CD8-positive, alpha-beta memory T cell (primary cell): Measurements from ENCODE around the gene GSG1L2. TPM values are rescaled to one million over a fixed set of nuclear protein-coding genes. Genes with fewer than 3 reads are reported as not detected.

Experiments
- CTCF ChIA-PET: fragments of 350-600 bp; sonication (Branson Sonifier 250); formaldehyde crosslinking; loops from one replicate; lab custom pipeline; 2021; ENCODE audit warnings: antibody characterized with exemption; lab: Charles Lee
- POLR2A ChIA-PET: fragments of 350-600 bp; sonication (Branson Sonifier 250); formaldehyde crosslinking; loops from one replicate; lab custom pipeline; 2021; ENCODE audit warnings: antibody characterized with exemption; lab: Charles Lee
- DNase-seq, 5 donors: peaks; one replicate each; pipeline versions ENCODE4 v3.0.0 to v3.0.0-alpha.2; 2020 to 2022; ENCODE audit warnings: mixed read lengths in 1 of 5
- H3K27ac ChIP-seq: one replicate; pipeline ENCODE4 v1.7.0; 2013; ENCODE audit warnings: low read depth, mild to moderate bottlenecking, low read length, moderate library complexity
- H3K27me3 ChIP-seq: 2 replicates; pipeline ENCODE4 v1.7.0; 2013; ENCODE audit warnings: low read length, mild to moderate bottlenecking; ENCODE audit not compliant: insufficient read depth, poor library complexity, severe bottlenecking
- H3K36me3 ChIP-seq: 2 replicates; pipeline ENCODE4 v1.7.0; 2013; ENCODE audit warnings: mild to moderate bottlenecking, low read length, moderate library complexity; ENCODE audit not compliant: insufficient read depth
- H3K4me1 ChIP-seq: 2 replicates; pipeline ENCODE4 v1.7.0; 2013; ENCODE audit warnings: mild to moderate bottlenecking, low read length, moderate library complexity; ENCODE audit not compliant: insufficient read depth
- H3K4me3 ChIP-seq: 2 replicates; pipeline ENCODE4 v1.7.0; 2013; ENCODE audit warnings: mild to moderate bottlenecking, low read length
- H3K9me3 ChIP-seq: 2 replicates; pipeline ENCODE4 v1.7.0; 2013; ENCODE audit warnings: mild to moderate bottlenecking, low read length
- H3K27ac Mint-ChIP-seq, 8 donors: one replicate each; pipeline ENCODE4 v1.8.0; 2020 to 2021; ENCODE audit warnings: mixed read lengths in 8 of 8, mild to moderate bottlenecking in 6 of 8, inconsistent platforms in 3 of 8, moderate library complexity in 3 of 8
- H3K27me3 Mint-ChIP-seq, 2 donors: one replicate each; pipeline ENCODE4 v1.8.0; 2020 to 2021; ENCODE audit warnings: mixed read lengths in 2 of 2, mild to moderate bottlenecking in 1 of 2, moderate library complexity in 1 of 2
- H3K36me3 Mint-ChIP-seq, 3 donors: one replicate each; pipeline ENCODE4 v1.8.0; 2020 to 2021; ENCODE audit warnings: mixed read lengths in 3 of 3, inconsistent platforms in 1 of 3, mild to moderate bottlenecking in 1 of 3
- H3K4me1 Mint-ChIP-seq, 3 donors: one replicate each; pipeline ENCODE4 v1.8.0; 2020 to 2021; ENCODE audit warnings: mixed read lengths in 3 of 3, inconsistent platforms in 1 of 3, mild to moderate bottlenecking in 1 of 3
- H3K4me3 Mint-ChIP-seq, 7 donors: one replicate each; pipeline ENCODE4 v1.8.0; 2020 to 2021; ENCODE audit warnings: mixed read lengths in 7 of 7, mild to moderate bottlenecking in 6 of 7, moderate library complexity in 4 of 7, inconsistent platforms in 2 of 7
- H3K9me3 Mint-ChIP-seq, 5 donors: one replicate each; pipeline ENCODE4 v1.8.0; 2020 to 2022; ENCODE audit warnings: mixed read lengths in 5 of 5, mild to moderate bottlenecking in 3 of 5, moderate library complexity in 2 of 5, inconsistent platforms in 1 of 5
- polyA plus RNA-seq: library from polyadenylated mRNA; unstranded; fragments of 300-500 nt; fragmentation: Illumina TruSeq; gene quantifications from one replicate; pipeline ENCODE4 v1.2.3, GENCODE V29; 2021
- total RNA-seq, 2 experiments: library from RNA; stranded (reverse); gene quantifications; one replicate each; pipeline ENCODE4 v1.2.3, GENCODE V29; 2021

Gene GSG1L2
- total RNA-seq = not detected
- polyA plus RNA-seq = not detected

- no peak within 1 kb of the TSS for H3K27ac Mint-ChIP-seq
- CTCF ChIA-PET = no interaction called here
- no peaks in the 10 kb centered on the region for H3K4me1 ChIP-seq
- peaks cover 0 to 2% (median 0%) of the 10 kb centered on the region in 5 donors for H3K9me3 Mint-ChIP-seq
- no peaks in the 10 kb centered on the region for H3K36me3 ChIP-seq
- POLR2A ChIA-PET = no interaction called here
- H3K4me1 Mint-ChIP-seq = no peaks in the 10 kb centered on the region
- H3K9me3 ChIP-seq = no peaks in the 10 kb centered on the region
- H3K4me3 Mint-ChIP-seq = no peak within 1 kb of the TSS
- H3K4me3 ChIP-seq = no peak within 1 kb of the TSS
- DNase-seq = no peak
- H3K27me3 ChIP-seq = no peaks in the 10 kb centered on the region
- no peak within 1 kb of the TSS for H3K27ac ChIP-seq
- peaks cover 10 to 34% of the 10 kb centered on the region in 2 donors for H3K27me3 Mint-ChIP-seq
- H3K36me3 Mint-ChIP-seq = no peaks in the 10 kb centered on the region
Observed at GRCh38 chr17:9821921-9822320, at the start of gene GSG1L2. Gene GSG1L2 (minus strand): TSS chr17:9822079. CDS start chr17:9822071, 8 bp downstream.

GRCh38 chr17:9868552-9868951, 46.7 kb upstream of the GSG1L2 start:
- Mint-ChIP-seq H3K27ac (no peak overlapping the region), H3K27me3 (peaks cover 10 to 21% of the 10 kb centered on the region in 2 donors), H3K4me3 (no peak overlapping the region), H3K9me3 (peaks cover 0 to 2% (median 0%) of the 10 kb centered on the region in 5 donors), H3K36me3 (no peaks in the 10 kb centered on the region), H3K4me1 (no peaks in the 10 kb centered on the region)
- Histone ChIP-seq H3K4me1 (no peaks in the 10 kb centered on the region), H3K36me3 (no peaks in the 10 kb centered on the region), H3K9me3 (no peaks in the 10 kb centered on the region), H3K27me3 (no peaks in the 10 kb centered on the region), H3K27ac (no peak overlapping the region), H3K4me3 (no peak overlapping the region)
- CTCF ChIA-PET = no interaction called here
- POLR2A ChIA-PET = no interaction called here
- no peak for DNase-seq

GRCh38 chr17:9865586-9865985, 43.7 kb upstream of the GSG1L2 start:
- no peaks in the 10 kb centered on the region for H3K27me3 ChIP-seq
- ChIA-PET POLR2A (no interaction called here), CTCF (no interaction called here)
- no peaks in the 10 kb centered on the region for H3K4me1 ChIP-seq
- H3K27me3 Mint-ChIP-seq = peaks cover 4 to 11% of the 10 kb centered on the region in 2 donors
- no peak overlapping the region for H3K4me3 Mint-ChIP-seq
- no peak overlapping the region for H3K27ac ChIP-seq
- H3K36me3 ChIP-seq = no peaks in the 10 kb centered on the region
- H3K27ac Mint-ChIP-seq = no peak overlapping the region
- DNase-seq = no peak
- no peaks in the 10 kb centered on the region for H3K36me3 Mint-ChIP-seq
- H3K4me3 ChIP-seq = no peak overlapping the region
- peaks cover 6% of the 10 kb centered on the region for H3K9me3 ChIP-seq
- peaks cover 0 to 13% (median 11%) of the 10 kb centered on the region in 5 donors for H3K9me3 Mint-ChIP-seq
- H3K4me1 Mint-ChIP-seq = no peaks in the 10 kb centered on the region

DNA sequence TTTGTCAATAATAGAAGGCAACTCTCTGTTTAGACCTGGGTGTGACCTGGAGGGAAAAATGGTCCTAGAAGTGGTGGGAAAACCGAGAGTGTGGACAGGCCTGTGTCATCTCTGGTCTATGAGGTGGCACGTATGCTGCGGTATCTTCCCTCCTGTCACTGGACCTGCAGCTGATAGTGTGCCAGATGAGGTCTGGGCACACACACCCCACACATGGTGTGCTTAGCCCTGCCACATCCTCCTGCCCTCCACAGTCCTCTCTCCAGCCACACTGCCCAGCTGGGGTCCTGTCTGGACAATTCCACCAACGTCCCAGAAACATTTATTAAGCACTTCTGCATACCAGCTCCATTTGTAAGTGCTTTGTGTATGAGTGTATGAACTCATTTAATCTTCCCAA, 41.1 kb upstream of the GSG1L2 start:
- Mint-ChIP-seq H3K9me3 (peaks cover 5 to 22% (median 20%) of the 10 kb centered on the region in 5 donors), H3K36me3 (no peaks in the 10 kb centered on the region), H3K27me3 (peaks cover 2 to 4% of the 10 kb centered on the region in 2 donors), H3K4me1 (no peaks in the 10 kb centered on the region), H3K27ac (no peak overlapping the region), H3K4me3 (no peak overlapping the region)
- H3K27me3 ChIP-seq = no peaks in the 10 kb centered on the region
- DNase-seq = no peak
- ChIA-PET POLR2A (no interaction called here), CTCF (no interaction called here)
- H3K9me3 ChIP-seq = peaks cover 6% of the 10 kb centered on the region
- H3K4me3 ChIP-seq = no peak overlapping the region
- H3K36me3 ChIP-seq = no peaks in the 10 kb centered on the region
- H3K27ac ChIP-seq = no peak overlapping the region
- H3K4me1 ChIP-seq = no peaks in the 10 kb centered on the region

GRCh38 chr17:9862220-9862619, 40.3 kb upstream of the GSG1L2 start:
- peaks cover 5 to 22% (median 20%) of the 10 kb centered on the region in 5 donors for H3K9me3 Mint-ChIP-seq
- no peak overlapping the region for H3K4me3 Mint-ChIP-seq
- H3K4me1 ChIP-seq = no peaks in the 10 kb centered on the region
- H3K27me3 Mint-ChIP-seq = peaks cover 0 to 3% of the 10 kb centered on the region in 2 donors
- H3K27ac ChIP-seq = no peak overlapping the region
- H3K4me1 Mint-ChIP-seq = no peaks in the 10 kb centered on the region
- no peak overlapping the region for H3K27ac Mint-ChIP-seq
- H3K36me3 Mint-ChIP-seq = no peaks in the 10 kb centered on the region
- no peak overlapping the region for H3K4me3 ChIP-seq
- DNase-seq = no peak
- H3K36me3 ChIP-seq = no peaks in the 10 kb centered on the region
- CTCF ChIA-PET = no interaction called here
- no peaks in the 10 kb centered on the region for H3K27me3 ChIP-seq
- POLR2A ChIA-PET = no interaction called here
- peaks cover 6% of the 10 kb centered on the region for H3K9me3 ChIP-seq

GRCh38 chr17:9860851-9861250, 39.0 kb upstream of the GSG1L2 start:
- H3K4me3 ChIP-seq = no peak overlapping the region
- Mint-ChIP-seq H3K9me3 (peaks cover 5 to 22% (median 20%) of the 10 kb centered on the region in 5 donors), H3K27me3 (peaks cover 0 to 3% of the 10 kb centered on the region in 2 donors), H3K4me1 (no peaks in the 10 kb centered on the region), H3K4me3 (no peak overlapping the region), H3K36me3 (no peaks in the 10 kb centered on the region), H3K27ac (no peak overlapping the region)
- no peak for DNase-seq
- H3K36me3 ChIP-seq = no peaks in the 10 kb centered on the region
- no peak overlapping the region for H3K27ac ChIP-seq
- ChIA-PET CTCF (no interaction called here), POLR2A (no interaction called here)
- H3K9me3 ChIP-seq = peaks cover 6% of the 10 kb centered on the region
- H3K4me1 ChIP-seq = no peaks in the 10 kb centered on the region
- no peaks in the 10 kb centered on the region for H3K27me3 ChIP-seq

- peaks cover 5 to 22% (median 20%) of the 10 kb centered on the region in 5 donors for H3K9me3 Mint-ChIP-seq
- DNase-seq = no peak
- H3K36me3 Mint-ChIP-seq = no peaks in the 10 kb centered on the region
- H3K27me3 Mint-ChIP-seq = peaks cover 3 to 5% of the 10 kb centered on the region in 2 donors
- ChIA-PET POLR2A (no interaction called here), CTCF (no interaction called here)
- no peaks in the 10 kb centered on the region for H3K4me1 ChIP-seq
- H3K4me3 ChIP-seq = no peak overlapping the region
- H3K27ac ChIP-seq = no peak overlapping the region
- H3K4me3 Mint-ChIP-seq = no peak overlapping the region
- no peak overlapping the region for H3K27ac Mint-ChIP-seq
- H3K36me3 ChIP-seq = no peaks in the 10 kb centered on the region
- no peaks in the 10 kb centered on the region for H3K4me1 Mint-ChIP-seq
- peaks cover 6% of the 10 kb centered on the region for H3K9me3 ChIP-seq
- no peaks in the 10 kb centered on the region for H3K27me3 ChIP-seq
Observed at GRCh38 chr17:9859781-9860180, 37.9 kb upstream of the GSG1L2 start.

DNA sequence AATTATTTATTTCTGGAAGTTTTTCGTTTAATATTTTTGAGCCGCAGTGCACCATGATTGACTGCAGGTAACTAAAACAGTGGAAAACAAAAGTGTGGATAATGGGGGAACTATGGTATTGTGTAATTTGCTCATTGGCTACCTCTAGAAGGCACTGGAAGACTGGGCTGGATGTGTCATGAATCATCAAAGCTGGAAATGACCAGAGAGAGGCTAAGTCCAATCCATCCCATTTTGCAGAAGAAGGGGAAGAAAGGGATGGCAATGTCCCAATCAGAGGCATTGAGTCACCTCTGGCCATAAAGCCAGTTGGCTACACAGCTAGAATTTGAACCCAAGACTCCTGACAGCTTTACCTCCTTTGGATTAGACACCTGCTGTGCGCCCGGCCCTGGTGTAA, 33.2 kb upstream of the GSG1L2 start:
- Mint-ChIP-seq H3K27me3 (peaks cover 5 to 13% of the 10 kb centered on the region in 2 donors), H3K4me1 (no peaks in the 10 kb centered on the region), H3K27ac (no peak overlapping the region), H3K9me3 (peaks cover 5 to 14% (median 6%) of the 10 kb centered on the region in 5 donors), H3K36me3 (no peaks in the 10 kb centered on the region), H3K4me3 (no peak overlapping the region)
- no peaks in the 10 kb centered on the region for H3K36me3 ChIP-seq
- ChIA-PET POLR2A (no interaction called here), CTCF (no interaction called here)
- no peaks in the 10 kb centered on the region for H3K4me1 ChIP-seq
- H3K27me3 ChIP-seq = no peaks in the 10 kb centered on the region
- H3K4me3 ChIP-seq = no peak overlapping the region
- no peak overlapping the region for H3K27ac ChIP-seq
- no peaks in the 10 kb centered on the region for H3K9me3 ChIP-seq
- no peak for DNase-seq
